Measurements from ENCODE around the gene SHH.

The SHH gene

GRCh38 chr7:155800741-155801267 is 11.5 kb downstream of the SHH start:
- DNase-seq (ENCODE audit: insufficient read length, low spot score) (no peak), FAIRE-seq (no peak)
- TF ChIP-seq POLR2A (IDR thresholded peaks at IDR 0.05; ENCODE audit: low read depth, low read length) = no peak

DNA sequence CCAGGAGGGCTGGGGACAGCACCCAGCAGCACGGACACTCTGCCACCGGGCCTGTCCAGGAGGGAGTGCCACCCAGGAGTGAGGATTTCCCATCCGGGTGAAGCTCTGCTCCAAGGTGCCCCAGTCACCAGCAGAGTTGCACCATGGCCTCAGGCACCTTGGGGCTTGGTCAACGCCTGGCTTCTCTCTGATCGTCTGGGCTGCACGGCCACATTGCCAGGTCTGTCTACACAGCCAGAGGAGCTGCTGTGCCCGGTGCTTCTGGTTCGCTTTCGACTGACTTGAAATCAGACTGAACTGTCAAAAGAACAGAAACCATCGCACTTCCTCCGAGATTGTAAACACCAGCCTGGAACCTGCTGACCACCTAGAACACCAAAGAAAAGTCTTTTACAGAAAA is 12.0 kb downstream of the SHH start:
- DNase-seq (ENCODE audit: insufficient read length, low spot score) = no peak
- FAIRE-seq = no peak

DNA sequence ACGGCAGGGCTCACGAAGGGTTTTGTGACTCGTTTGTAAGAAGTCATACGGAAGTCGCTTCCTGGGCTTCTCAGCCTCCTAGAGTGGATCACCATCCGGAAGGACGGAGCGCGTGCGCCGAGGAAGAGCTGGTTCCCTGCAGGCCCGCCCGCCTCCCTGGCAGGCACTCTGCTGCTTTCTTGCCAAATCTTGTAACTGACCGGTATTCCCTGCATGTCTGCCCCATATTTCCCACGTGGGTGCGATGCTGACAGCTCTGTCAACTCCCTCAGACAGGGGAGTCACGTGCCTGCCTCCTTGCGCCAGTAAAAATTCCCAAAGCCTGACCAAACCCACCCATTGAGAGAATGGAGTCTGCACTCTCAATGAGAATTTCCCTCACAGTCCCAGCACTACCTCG is 12.7 kb downstream of the SHH start:
- DNase-seq (ENCODE audit: insufficient read length, low spot score) = no peak
- no peak for FAIRE-seq
- no peak for TF ChIP-seq POLR2A (IDR thresholded peaks at IDR 0.05; ENCODE audit: low read depth, low read length)

More for the DNA sequence above, 12.0 kb downstream of the SHH start:
- no peak for TF ChIP-seq POLR2A (IDR thresholded peaks at IDR 0.05; ENCODE audit: low read depth, low read length)

GRCh38 chr7:155798673-155799439 is 13.4 kb downstream of the SHH start:
- TF ChIP-seq POLR2A (IDR thresholded peaks at IDR 0.05; ENCODE audit: low read depth, low read length) = no peak
- DNase-seq (ENCODE audit: insufficient read length, low spot score) = no peak
- no peak for FAIRE-seq

GRCh38 chr7:155797262-155798250 is 14.7 kb downstream of the SHH start:
- DNase-seq (ENCODE audit: insufficient read length, low spot score) (no peak), FAIRE-seq (no peak)
- no peak for TF ChIP-seq POLR2A (IDR thresholded peaks at IDR 0.05; ENCODE audit: low read depth, low read length)

DNA sequence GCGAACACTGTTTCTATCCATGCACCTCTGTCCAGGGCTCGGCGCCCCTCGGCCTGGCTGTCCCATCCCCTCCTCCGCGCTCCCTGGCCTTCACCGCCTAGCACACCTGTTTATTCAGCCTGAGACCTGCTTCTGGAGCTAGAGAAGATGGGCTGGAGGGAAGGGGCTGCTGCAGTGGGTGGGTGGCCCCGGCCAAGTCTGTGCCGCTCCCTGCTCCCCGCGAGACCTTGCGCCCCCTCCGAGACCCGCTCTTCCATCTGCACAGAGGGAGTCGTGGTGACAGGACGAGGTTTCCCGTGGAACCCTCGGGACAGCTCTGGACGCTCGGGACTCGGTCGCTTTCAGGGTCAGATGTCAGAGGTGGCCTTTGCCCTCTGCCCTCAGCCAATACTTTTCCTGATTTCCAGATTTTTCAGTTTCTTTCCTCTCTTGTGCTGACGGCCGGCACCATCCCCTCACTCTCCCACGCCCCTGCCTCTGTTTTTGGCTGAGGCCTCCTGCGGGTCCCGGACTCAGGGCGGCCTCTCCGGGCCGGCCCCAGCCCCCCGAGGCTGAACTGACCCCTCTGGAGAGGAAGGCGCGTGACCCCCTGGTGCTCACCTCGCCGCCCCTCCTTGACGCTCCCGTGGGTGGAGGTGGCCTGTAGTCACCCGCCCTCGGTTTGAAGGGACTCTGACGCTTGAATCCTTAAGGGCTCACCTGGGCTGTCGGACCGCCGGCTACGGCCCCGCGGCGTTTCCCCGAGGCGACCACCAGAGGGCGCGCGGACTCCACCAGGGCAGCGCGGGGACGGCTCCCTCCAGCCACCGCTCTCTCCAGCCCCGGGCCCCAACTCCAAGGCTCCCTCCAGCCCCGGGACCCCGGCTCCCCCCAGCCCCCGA is 15.6 kb downstream of the SHH start:
- no peak for TF ChIP-seq POLR2A (IDR thresholded peaks at IDR 0.05; ENCODE audit: low read depth, low read length)
- FAIRE-seq (no peak), DNase-seq (ENCODE audit: insufficient read length, low spot score) (peak; percentile 88)

DNA sequence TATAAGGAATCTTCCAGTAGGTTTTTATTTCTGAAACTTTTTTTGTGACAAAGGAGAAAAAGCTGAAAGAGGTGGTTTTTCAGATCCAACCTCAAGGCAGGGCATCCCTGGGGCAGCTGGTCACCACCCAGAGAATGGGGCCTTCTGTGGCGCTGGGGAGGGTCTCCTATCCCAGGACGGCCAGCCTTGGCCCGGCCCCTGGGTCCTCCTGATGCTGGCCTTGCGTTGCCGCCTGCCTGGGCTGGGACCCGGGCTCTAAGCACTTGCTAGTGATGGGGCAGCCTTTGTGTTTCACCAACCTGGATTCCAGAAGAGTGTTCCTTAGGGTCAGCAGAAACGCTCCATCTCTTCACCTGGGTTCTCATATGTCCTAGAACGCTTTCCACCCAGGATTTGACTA is 16.3 kb downstream of the SHH start:
- no peak for FAIRE-seq
- no peak for TF ChIP-seq POLR2A (IDR thresholded peaks at IDR 0.05; ENCODE audit: low read depth, low read length)
- no peak for DNase-seq (ENCODE audit: insufficient read length, low spot score)

- DNase-seq (ENCODE audit: insufficient read length, low spot score) (no peak), FAIRE-seq (no peak)
- TF ChIP-seq POLR2A (IDR thresholded peaks at IDR 0.05; ENCODE audit: low read depth, low read length) = no peak
Measured at GRCh38 chr7:155795401-155795800, 16.9 kb downstream of the SHH start.

DNA sequence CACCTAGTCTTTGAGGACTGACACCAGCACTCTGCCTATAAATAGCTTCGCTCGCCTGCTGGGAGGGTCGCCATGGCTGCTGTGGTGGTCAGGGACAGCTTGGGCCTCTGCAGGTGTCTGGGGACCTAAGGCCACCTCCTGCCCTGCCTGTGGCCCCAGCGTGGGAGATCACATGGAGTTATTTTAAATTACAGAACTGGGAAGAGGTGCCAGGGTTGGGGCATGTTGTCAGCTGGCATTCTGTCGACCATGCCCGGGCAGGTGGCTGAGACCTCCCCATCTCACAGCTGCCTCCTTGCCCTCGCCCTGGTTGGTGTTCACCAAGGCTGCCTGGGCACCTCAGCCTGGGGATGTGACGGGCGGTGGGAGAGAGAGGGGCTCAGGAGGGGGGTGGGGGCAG is 18.1 kb downstream of the SHH start:
- TF ChIP-seq POLR2A (IDR thresholded peaks at IDR 0.05; ENCODE audit: low read depth, low read length) = no peak
- FAIRE-seq (no peak), DNase-seq (ENCODE audit: insufficient read length, low spot score) (no peak)

DNA sequence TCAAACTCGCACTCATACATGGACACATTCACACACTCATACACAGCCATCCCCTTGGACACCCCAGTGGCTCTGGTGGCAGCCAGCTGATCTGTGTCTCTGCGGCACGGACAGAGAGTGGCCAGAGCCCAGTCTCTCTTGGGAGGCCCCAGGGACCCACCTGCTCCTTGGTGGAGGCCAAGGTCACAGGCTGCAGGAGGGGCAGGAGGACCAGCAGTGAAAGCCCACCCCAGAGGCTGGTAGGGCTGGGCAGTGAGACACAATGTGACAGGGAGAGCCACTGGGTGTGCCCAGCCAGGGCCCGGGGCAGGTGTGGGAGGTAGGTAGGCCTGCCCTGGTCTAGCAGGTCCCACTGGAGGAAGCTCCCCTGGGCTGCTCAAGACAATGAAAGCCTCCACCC is 18.5 kb downstream of the SHH start:
- DNase-seq (ENCODE audit: insufficient read length, low spot score) (no peak), FAIRE-seq (no peak)
- TF ChIP-seq POLR2A (IDR thresholded peaks at IDR 0.05; ENCODE audit: low read depth, low read length) = no peak

DNA sequence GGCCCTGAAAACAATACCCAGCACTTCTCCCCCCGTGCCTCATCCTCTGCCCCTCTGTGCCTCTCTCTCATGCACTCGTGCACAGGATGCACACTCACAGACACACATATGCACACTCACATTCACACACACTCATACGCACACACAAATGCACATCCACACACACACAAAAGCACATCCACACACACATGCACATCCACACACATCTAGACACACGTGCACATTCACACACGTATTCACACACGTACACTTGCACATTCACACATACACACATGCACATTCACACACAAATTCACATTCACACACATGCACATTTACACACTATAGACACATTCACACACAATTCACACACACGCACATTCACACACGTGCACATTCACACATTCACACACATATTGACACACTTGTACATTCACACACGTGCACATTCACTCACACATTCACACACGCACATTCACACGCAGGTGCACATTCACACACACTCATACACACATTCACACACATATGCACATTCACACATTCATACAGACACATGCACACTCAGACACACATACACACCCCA is 19.2 kb downstream of the SHH start:
- FAIRE-seq (no peak), DNase-seq (ENCODE audit: insufficient read length, low spot score) (no peak)
- no peak for TF ChIP-seq POLR2A (IDR thresholded peaks at IDR 0.05; ENCODE audit: low read depth, low read length)

- no peak for FAIRE-seq
- TF ChIP-seq POLR2A (IDR thresholded peaks at IDR 0.05; ENCODE audit: low read depth, low read length) = no peak
- no peak for DNase-seq (ENCODE audit: insufficient read length, low spot score)
Measured at GRCh38 chr7:155792315-155792960, 19.8 kb downstream of the SHH start.

DNA sequence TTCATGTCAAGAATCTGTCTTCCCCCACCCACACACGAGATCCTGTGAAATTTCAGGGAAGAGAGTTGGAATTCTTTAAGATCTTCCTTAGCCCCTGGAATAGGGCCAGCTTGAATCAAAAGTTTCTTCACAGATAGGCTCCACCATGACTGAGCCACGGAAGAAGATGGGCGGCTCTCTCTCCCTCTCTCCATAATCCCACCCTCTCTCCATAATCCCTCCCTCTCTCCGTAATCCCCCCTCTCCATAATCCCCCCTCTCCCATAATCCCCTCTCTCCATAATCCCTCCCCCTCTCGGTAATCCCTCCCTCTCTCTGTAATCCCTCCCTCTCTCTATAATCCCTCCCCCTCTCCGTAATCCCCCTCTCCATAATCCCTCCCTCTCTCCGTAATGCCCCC is 20.4 kb downstream of the SHH start:
- FAIRE-seq = no peak
- no peak for DNase-seq (ENCODE audit: insufficient read length, low spot score)
- no peak for TF ChIP-seq POLR2A (IDR thresholded peaks at IDR 0.05; ENCODE audit: low read depth, low read length)

Measured in H54 (cell line).